Naive thymus-derived CD8-positive, alpha-beta T cell (primary cell): ENCODE results near the gene GATD1. TPM values are rescaled to one million over a fixed set of nuclear protein-coding genes. Genes with fewer than 3 reads are reported as not detected.
A peak's percentile ranks its signal among the peaks of the same experiment; 100 is the strongest.

Experiments
- ATAC-seq, 2 donors: fragments of 150-1000 bp; cut with Tn5 transposase in 1 of 2; sonication (Bioruptor Pico), chemical (Tn5 transposase) in 1 of 2; 1 replicate in 1 of 2; 2 replicates in 1 of 2; pipeline ENCODE4 v1.10.0; 2021; ENCODE audit warnings: mild to moderate bottlenecking in 2 of 2, moderate library complexity in 2 of 2
- POLR2A ChIA-PET: fragments of 350-600 bp; sonication (Branson Sonifier 250); formaldehyde crosslinking; loops from one replicate; lab custom pipeline; 2021; ENCODE audit warnings: antibody characterized with exemption; lab: Charles Lee
- DNase-seq, 10 donors: peaks; one replicate each; pipeline versions ENCODE4 v3.0.0 to v3.0.0-alpha.2; 2020 to 2022
- H3K27ac Mint-ChIP-seq, 10 donors: one replicate each; pipeline ENCODE4 v1.8.0; 2020 to 2022; ENCODE audit warnings: mild to moderate bottlenecking in 10 of 10, mixed read lengths in 10 of 10, moderate library complexity in 4 of 10, inconsistent platforms in 1 of 10
- H3K27me3 Mint-ChIP-seq, 5 donors: one replicate each; pipeline ENCODE4 v1.8.0; 2021 to 2022; ENCODE audit warnings: mixed read lengths in 5 of 5
- H3K36me3 Mint-ChIP-seq, 3 donors: one replicate each; pipeline ENCODE4 v1.8.0; 2020 to 2022; ENCODE audit warnings: mixed read lengths in 3 of 3, mild to moderate bottlenecking in 2 of 3, inconsistent platforms in 1 of 3
- H3K4me1 Mint-ChIP-seq, 4 donors: one replicate each; pipeline ENCODE4 v1.8.0; 2021 to 2022; ENCODE audit warnings: mixed read lengths in 4 of 4
- H3K4me3 Mint-ChIP-seq, 10 donors: one replicate each; pipeline ENCODE4 v1.8.0; 2020 to 2022; ENCODE audit warnings: mild to moderate bottlenecking in 10 of 10, mixed read lengths in 10 of 10, moderate library complexity in 6 of 10, inconsistent platforms in 1 of 10
- H3K9me3 Mint-ChIP-seq, 9 donors: one replicate each; pipeline ENCODE4 v1.8.0; 2020 to 2022; ENCODE audit warnings: mixed read lengths in 9 of 9, mild to moderate bottlenecking in 3 of 9, inconsistent platforms in 1 of 9, moderate library complexity in 1 of 9
- polyA plus RNA-seq, 3 donors: library from polyadenylated mRNA; unstranded; fragments of 300-500 nt; fragmentation: Illumina TruSeq; gene quantifications; one replicate each; pipeline ENCODE4 v1.2.3, GENCODE V29; 2021
- total RNA-seq, 8 experiments: library from RNA in 2 of 8; stranded (reverse) in 2 of 8; gene quantifications; one replicate each; pipeline ENCODE4 v1.2.3 and lab custom pipeline; 2021 to 2026

GATD1 gene
- total RNA-seq (10 to 100 TPM; 57.0 to 65.6 TPM), polyA plus RNA-seq (10 to 100 TPM in 2 of 3 donors, 1 to 10 TPM in 1; 7.2 to 20.7 (median 12.8) TPM), total RNA-seq (lab: John Stamatoyannopoulos, UW) (42.8 to 70.0 (median 60.0) reads per million in 6 experiments)

- DNase-seq (peak; percentile 86 to 99 (median 93)), ATAC-seq (peak; percentile 86 to 89)
- POLR2A ChIA-PET, result interaction anchor here (0.7 to 4.2 kb wide), 13 partner anchors 9 to 201 kb away, joined by 3 to 29 read pairs (median 5); partner anchors contain the start of genes PHRF1, PNPLA2 and RPLP2
- Mint-ChIP-seq H3K27me3 (no peaks in the 10 kb centered on the region), H3K4me1 (peaks cover 5 to 42% (median 22%) of the 10 kb centered on the region in 4 donors), H3K27ac (peak within 1 kb of the TSS in 8 of 10 donors; percentile 43 to 90 (median 80)), H3K36me3 (no peaks in the 10 kb centered on the region), H3K4me3 (peak within 1 kb of the TSS; percentile 72 to 92 (median 82)), H3K9me3 (no peaks in the 10 kb centered on the region)
Observed at GRCh38 chr11:777288-778255, at the start of gene GATD1. Gene GATD1, minus strand, starts transcription at chr11:777487. Its CDS starts 25 bp downstream, at chr11:777462.

- H3K27ac Mint-ChIP-seq, result no peak overlapping the region
- peaks cover 0 to 40% (median 14%) of the 10 kb centered on the region in 5 donors for H3K27me3 Mint-ChIP-seq
- DNase-seq (no peak), ATAC-seq (peak; percentile 7 to 17)
- H3K4me1 Mint-ChIP-seq, result peaks cover 7 to 52% (median 39%) of the 10 kb centered on the region in 4 donors
- POLR2A ChIA-PET, result interaction anchor here (0.8 to 3.0 kb wide), 3 partner anchors 14 to 26 kb away, joined by 3 to 10 read pairs (median 4); no protein-coding TSS in a partner anchor
- H3K36me3 Mint-ChIP-seq, result peaks cover 0 to 31% (median 12%) of the 10 kb centered on the region in 3 donors
- H3K4me3 Mint-ChIP-seq, result peak overlapping the region; percentile 61 to 81 (median 70)
- no peaks in the 10 kb centered on the region for H3K9me3 Mint-ChIP-seq
Observed at GRCh38 chr11:826836-827145, 49.5 kb upstream of the GATD1 start.

- no peak for ATAC-seq
- Mint-ChIP-seq H3K4me3 (peak overlapping the region; percentile 61 to 81 (median 70)), H3K9me3 (no peaks in the 10 kb centered on the region), H3K36me3 (peaks cover 0 to 34% (median 12%) of the 10 kb centered on the region in 3 donors), H3K27ac (no peak overlapping the region), H3K4me1 (peaks cover 7 to 51% (median 37%) of the 10 kb centered on the region in 4 donors), H3K27me3 (peaks cover 0 to 40% (median 14%) of the 10 kb centered on the region in 5 donors)
- POLR2A ChIA-PET, result interaction anchor here (0.6 to 3.0 kb wide), 6 partner anchors 15 to 134 kb away, joined by 3 to 10 read pairs (median 4); partner anchors contain the start of gene TSPAN4
- no peak for DNase-seq
Observed at GRCh38 chr11:826227-826621, 48.9 kb upstream of the GATD1 start.

GRCh38 chr11:825366-826226 is 48.3 kb upstream of the GATD1 start:
- ATAC-seq (no peak), DNase-seq (no peak)
- peaks cover 0 to 34% (median 12%) of the 10 kb centered on the region in 3 donors for H3K36me3 Mint-ChIP-seq
- H3K27me3 Mint-ChIP-seq, result peaks cover 0 to 40% (median 14%) of the 10 kb centered on the region in 5 donors
- no peak overlapping the region for H3K4me3 Mint-ChIP-seq
- POLR2A ChIA-PET, result interaction anchor here (0.6 to 3.0 kb wide), 7 partner anchors 15 to 133 kb away, joined by 3 to 10 read pairs (median 4); partner anchors contain the start of genes PIDD1 and TSPAN4
- H3K27ac Mint-ChIP-seq, result peak overlapping the region in 1 of 10 donors; percentile 28
- no peaks in the 10 kb centered on the region for H3K9me3 Mint-ChIP-seq
- H3K4me1 Mint-ChIP-seq, result peaks cover 10 to 53% (median 42%) of the 10 kb centered on the region in 4 donors

GRCh38 chr11:824942-825341 is 47.7 kb upstream of the GATD1 start:
- DNase-seq (no peak), ATAC-seq (no peak)
- Mint-ChIP-seq H3K4me3 (no peak overlapping the region), H3K27ac (peak overlapping the region in 1 of 10 donors; percentile 28), H3K4me1 (peaks cover 10 to 46% (median 44%) of the 10 kb centered on the region in 4 donors), H3K9me3 (no peaks in the 10 kb centered on the region), H3K36me3 (peaks cover 0 to 34% (median 12%) of the 10 kb centered on the region in 3 donors), H3K27me3 (peaks cover 0 to 38% (median 14%) of the 10 kb centered on the region in 5 donors)
- POLR2A ChIA-PET, result interaction anchor here (1.0 to 3.0 kb wide), 3 partner anchors 16 to 20 kb away, joined by 4 to 10 read pairs (median 5); partner anchors contain the start of genes PIDD1 and RPLP2

GRCh38 chr11:824292-824880 is 47.1 kb upstream of the GATD1 start:
- H3K27ac Mint-ChIP-seq, result no peak overlapping the region
- ATAC-seq (no peak), DNase-seq (no peak)
- no peak overlapping the region for H3K4me3 Mint-ChIP-seq
- H3K36me3 Mint-ChIP-seq, result peaks cover 0 to 34% (median 12%) of the 10 kb centered on the region in 3 donors
- H3K4me1 Mint-ChIP-seq, result peaks cover 7 to 41% (median 40%) of the 10 kb centered on the region in 4 donors
- no peaks in the 10 kb centered on the region for H3K9me3 Mint-ChIP-seq
- H3K27me3 Mint-ChIP-seq, result peaks cover 0 to 33% (median 14%) of the 10 kb centered on the region in 5 donors
- POLR2A ChIA-PET, result interaction anchor here (1.0 to 3.0 kb wide), 3 partner anchors 15 to 20 kb away, joined by 4 to 10 read pairs (median 5); partner anchors contain the start of genes PIDD1 and RPLP2

- POLR2A ChIA-PET, result interaction anchor here (0.7 to 6.0 kb wide), 6 partner anchors 9 to 194 kb away, joined by 3 to 127 read pairs (median 6); partner anchors contain the start of genes CD151, CRACR2B and RPLP2
- Mint-ChIP-seq H3K4me1 (peaks cover 7 to 36% (median 34%) of the 10 kb centered on the region in 4 donors), H3K36me3 (peaks cover 0 to 34% (median 12%) of the 10 kb centered on the region in 3 donors), H3K4me3 (no peak overlapping the region), H3K27ac (peak overlapping the region in 1 of 10 donors; percentile 62), H3K27me3 (peaks cover 0 to 26% (median 11%) of the 10 kb centered on the region in 5 donors), H3K9me3 (no peaks in the 10 kb centered on the region)
- ATAC-seq (no peak), DNase-seq (no peak)
Observed at GRCh38 chr11:823441-824291, 46.4 kb upstream of the GATD1 start.

- peaks cover 0 to 34% (median 12%) of the 10 kb centered on the region in 3 donors for H3K36me3 Mint-ChIP-seq
- peaks cover 0 to 14% (median 0%) of the 10 kb centered on the region in 5 donors for H3K27me3 Mint-ChIP-seq
- POLR2A ChIA-PET, result interaction anchor here (1.5 to 6.0 kb wide), 6 partner anchors 11 to 21 kb away, joined by 8 to 127 read pairs (median 74); partner anchors contain the start of genes CD151, CRACR2B, PIDD1 and POLR2L
Observed at GRCh38 chr11:821512-822371, 44.5 kb upstream of the GATD1 start.

GRCh38 chr11:820655-821511 is 43.6 kb upstream of the GATD1 start:
- Mint-ChIP-seq H3K36me3 (peaks cover 0 to 34% (median 12%) of the 10 kb centered on the region in 3 donors), H3K27ac (peak overlapping the region in 7 of 10 donors; percentile 62 to 92 (median 77)), H3K4me3 (peak overlapping the region; percentile 79 to 92 (median 88)), H3K4me1 (peaks cover 4 to 23% (median 20%) of the 10 kb centered on the region in 4 donors), H3K9me3 (no peaks in the 10 kb centered on the region), H3K27me3 (peaks cover 0 to 9% (median 0%) of the 10 kb centered on the region in 5 donors)
- ATAC-seq, result no peak
- POLR2A ChIA-PET, result interaction anchor here (1.0 to 6.0 kb wide), 11 partner anchors 10 to 125 kb away, joined by 3 to 127 read pairs (median 24); partner anchors contain the start of genes CD151, CHID1, CRACR2B and GATD1
- DNase-seq, result no peak

More at GRCh38 chr11:821512-822371, 44.5 kb upstream of the GATD1 start:
- ATAC-seq (no peak), DNase-seq (no peak)
- H3K9me3 Mint-ChIP-seq, result no peaks in the 10 kb centered on the region
- H3K4me3 Mint-ChIP-seq, result peak overlapping the region in 9 of 10 donors; percentile 44 to 92 (median 87)
- H3K4me1 Mint-ChIP-seq, result peaks cover 4 to 28% (median 23%) of the 10 kb centered on the region in 4 donors
- H3K27ac Mint-ChIP-seq, result peak overlapping the region in 3 of 10 donors; percentile 4 to 43 (median 14)
